HepG2 (cell line): ENCODE results near the gene CRLF1. TPM values are rescaled to one million over a fixed set of nuclear protein-coding genes. Genes with fewer than 3 reads are reported as not detected.

Experiments
- DMAP1 ChIP-seq: IDR thresholded peaks from 2 replicates; pipeline ENCODE4 v1.6.1; 2016
- DR1 ChIP-seq: sonication (generic); formaldehyde crosslinking; IDR thresholded peaks from 2 replicates; pipeline ENCODE4 v1.8.0; 2021; ENCODE audit warnings: mild to moderate bottlenecking, missing genetic modification reagents, inconsistent platforms
- FOXM1 ChIP-seq: sonication (generic); formaldehyde crosslinking; IDR thresholded peaks from 2 replicates; pipeline ENCODE4 v1.5.0; 2020; ENCODE audit warnings: missing genetic modification reagents
- GATA4 ChIP-seq: sonication (generic); IDR thresholded peaks from 2 replicates; pipeline ENCODE4 v1.6.1; 2016; ENCODE audit warnings: antibody characterized with exemption, low read depth, borderline replicate concordance
- ISX ChIP-seq: sonication (generic); formaldehyde crosslinking; conservative IDR thresholded peaks from 2 replicates; pipeline ENCODE4 v1.5.0; 2020; ENCODE audit warnings: missing genetic modification reagents
- MIER2 ChIP-seq: IDR thresholded peaks from 2 replicates; pipeline ENCODE4 v1.6.1; 2016; ENCODE audit warnings: missing biosample characterization, missing genetic modification reagents
- NCOA1 ChIP-seq: sonication (generic); formaldehyde crosslinking; IDR thresholded peaks from 2 replicates; pipeline ENCODE4 v1.9.0; 2021; ENCODE audit warnings: missing genetic modification reagents
- NR2F2 ChIP-seq: IDR thresholded peaks from 2 replicates; pipeline ENCODE4 v1.6.1; 2012; ENCODE audit warnings: low read depth, inconsistent platforms, borderline replicate concordance
- PATZ1 ChIP-seq: sonication (generic); formaldehyde crosslinking; IDR thresholded peaks from 2 replicates; pipeline ENCODE4 v1.4.0; 2020; ENCODE audit warnings: missing genetic modification reagents
- SAP130 ChIP-seq: IDR thresholded peaks from 2 replicates; pipeline ENCODE4 v1.6.1; 2016; ENCODE audit warnings: low read depth
- SMAD1 ChIP-seq: sonication (generic); formaldehyde crosslinking; IDR thresholded peaks from 2 replicates; pipeline ENCODE4 v1.4.0; 2020; ENCODE audit warnings: missing genetic modification reagents, low read depth, mild to moderate bottlenecking, borderline replicate concordance
- XRCC5 ChIP-seq: fragments of 200-400 bp; formaldehyde crosslinking; optimal IDR thresholded peaks from 2 replicates; pipeline ENCODE3; 2017; ENCODE audit warnings: mild to moderate bottlenecking, low read length
- ZFP1 ChIP-seq: IDR thresholded peaks from 2 replicates; pipeline ENCODE4 v1.6.1; 2016
- ZNF382 ChIP-seq: sonication (generic); formaldehyde crosslinking; IDR thresholded peaks from 2 replicates; pipeline ENCODE4 v1.5.0; 2020; ENCODE audit warnings: missing genetic modification reagents, mild to moderate bottlenecking, borderline replicate concordance
- ZNF432 ChIP-seq: sonication (generic); formaldehyde crosslinking; IDR thresholded peaks from 2 replicates; pipeline ENCODE4 v1.5.0; 2020; ENCODE audit warnings: missing genetic modification reagents, mild to moderate bottlenecking, borderline replicate concordance
- ZNF563 ChIP-seq: sonication (generic); formaldehyde crosslinking; IDR thresholded peaks from 2 replicates; pipeline ENCODE4 v1.8.0; 2022; ENCODE audit warnings: mild to moderate bottlenecking, moderate library complexity, missing genetic modification reagents
- ZNF577 ChIP-seq: sonication (generic); formaldehyde crosslinking; IDR thresholded peaks from 2 replicates; pipeline ENCODE4 v1.4.0; 2020; ENCODE audit warnings: mild to moderate bottlenecking, low read depth, missing genetic modification reagents, borderline replicate concordance
- ZNF614 ChIP-seq: IDR thresholded peaks from 2 replicates; pipeline ENCODE4 v1.6.1; 2018; ENCODE audit warnings: missing biosample characterization, missing genetic modification reagents, inconsistent platforms, borderline replicate concordance
- ZNF782 ChIP-seq: sonication (generic); formaldehyde crosslinking; IDR thresholded peaks from 2 replicates; pipeline ENCODE4 v1.4.0; 2020; ENCODE audit warnings: missing genetic modification reagents, mild to moderate bottlenecking, borderline replicate concordance
- ZNF790 ChIP-seq: sonication (generic); formaldehyde crosslinking; IDR thresholded peaks from 2 replicates; pipeline ENCODE4 v1.8.0; 2022; ENCODE audit warnings: missing genetic modification reagents, mild to moderate bottlenecking, borderline replicate concordance
- polyA plus RNA-seq, 8 experiments: library from polyadenylated mRNA; depleted of rRNA in 3 of 8; stranded (reverse) in 7 of 8; unstranded in 1 of 8; fragments of >200 nt; fragmentation: Illumina TruSeq in 4 of 8; extraction: Trizol in 4 of 8; gene quantifications; 2 replicates each; pipeline versions ENCODE4 v1.2.1 to v1.2.3, GENCODE V29; 2011 to 2016; ENCODE audit warnings: low read depth in 4 of 8, missing spikeins in 1 of 8, mixed read lengths in 1 of 8; ENCODE audit not compliant: insufficient read depth in 1 of 8
- total RNA-seq, 5 experiments: library from RNA; depleted of rRNA; stranded (reverse); fragments of >200 nt; fragmentation: Illumina TruSeq; extraction: Trizol; gene quantifications; 2 replicates each; pipeline ENCODE4 v1.2.3, GENCODE V29; 2016; ENCODE audit warnings: low read depth in 1 of 5
- TF ChIP-seq, protein P1 (sequence below): sonication (generic); formaldehyde crosslinking; IDR thresholded peaks from 2 replicates; pipeline ENCODE4 v1.8.1; 2023; ENCODE audit warnings: mild to moderate bottlenecking, inconsistent platforms, moderate library complexity, missing genetic modification reagents, borderline replicate concordance
- TF ChIP-seq, protein P2 (sequence below): sonication (generic); formaldehyde crosslinking; IDR thresholded peaks from 2 replicates; pipeline ENCODE4 v1.4.0; 2020; ENCODE audit warnings: low read depth, mild to moderate bottlenecking, missing genetic modification reagents
- TF ChIP-seq, protein P3 (sequence below): IDR thresholded peaks from 2 replicates; pipeline ENCODE4 v1.6.1; 2016; ENCODE audit warnings: mild to moderate bottlenecking, missing biosample characterization, missing genetic modification reagents
- TF ChIP-seq, protein P4 (sequence below): sonication (generic); formaldehyde crosslinking; IDR thresholded peaks from 2 replicates; pipeline ENCODE4 v1.5.0; 2020; ENCODE audit warnings: mild to moderate bottlenecking, missing genetic modification reagents, moderate library complexity

Gene CRLF1
- total and polyA plus RNA-seq, 2 of the 13 experiments (the other 11 are each of a cell fraction or from before 2014, with no cell fraction given) = 217 to 296 TPM

DNA sequence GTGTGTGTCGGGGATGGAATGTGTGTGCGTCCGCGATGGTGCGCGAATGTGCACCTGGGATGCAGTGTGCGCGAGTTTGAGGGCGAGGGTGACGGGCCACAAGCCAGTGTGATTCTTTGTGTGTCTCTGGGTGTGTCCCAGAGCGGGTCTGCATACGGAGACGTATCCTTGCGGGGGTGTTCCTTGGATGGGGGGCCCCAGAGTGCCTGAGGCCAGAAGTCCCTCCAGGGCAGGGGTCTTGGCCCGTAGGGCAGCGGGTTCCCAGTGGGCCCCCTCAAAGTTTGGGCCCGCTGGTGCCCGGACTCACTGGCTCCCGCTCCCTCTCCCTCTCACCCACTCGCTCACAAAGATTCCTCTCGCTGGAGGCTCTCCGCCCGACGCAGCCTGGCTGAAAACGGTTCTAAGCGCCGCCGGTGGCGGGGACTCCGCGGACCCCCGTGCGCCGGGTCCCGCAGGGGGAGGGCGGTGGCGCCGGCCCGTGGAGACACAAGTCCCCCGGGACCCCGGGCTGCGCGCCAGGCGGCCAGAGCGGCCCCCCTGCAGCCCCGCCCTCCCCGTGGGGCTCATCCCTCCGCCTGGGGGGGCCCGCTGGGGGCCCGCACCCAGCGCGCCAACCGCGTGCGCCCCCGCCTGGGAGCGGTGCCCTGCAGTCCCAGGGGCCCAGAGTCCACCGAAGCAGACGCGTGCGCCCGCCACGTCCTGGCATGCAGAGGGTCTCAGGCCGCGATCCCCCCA, 886 bp downstream of the CRLF1 start (continued):
- TF ChIP-seq DMAP1 (CRISPR knock-in tag) = 0 out of 2 replicates have a peak, but pooled peaks have one; percentile 29
- TF ChIP-seq SAP130 (CRISPR knock-in tag) = peak; percentile 60
- no peak for TF ChIP-seq ZNF782 (CRISPR knock-in tag)
- TF ChIP-seq MIER2 (CRISPR knock-in tag) = no peak
- TF ChIP-seq ZNF382 (CRISPR knock-in tag) = no peak
- peak; percentile 78; the same call in 1 of the 2 replicates for TF ChIP-seq ZNF563 (CRISPR knock-in tag)
- no peak for TF ChIP-seq ZFP1
- TF ChIP-seq, protein P1, sequence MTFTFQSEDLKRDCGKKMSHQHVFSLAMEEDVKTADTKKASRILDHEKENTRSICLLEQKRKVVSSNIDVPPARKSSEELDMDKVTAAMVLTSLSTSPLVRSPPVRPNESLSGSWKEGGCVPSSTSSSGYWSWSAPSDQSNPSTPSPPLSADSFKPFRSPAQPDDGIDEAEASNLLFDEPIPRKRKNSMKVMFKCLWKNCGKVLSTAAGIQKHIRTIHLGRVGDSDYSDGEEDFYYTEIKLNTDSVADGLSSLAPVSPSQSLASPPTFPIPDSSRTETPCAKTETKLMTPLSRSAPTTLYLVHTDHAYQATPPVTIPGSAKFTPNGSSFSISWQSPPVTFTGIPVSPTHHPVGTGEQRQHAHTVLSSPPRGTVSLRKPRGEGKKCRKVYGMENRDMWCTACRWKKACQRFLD = no peak
- TF ChIP-seq, protein P2, sequence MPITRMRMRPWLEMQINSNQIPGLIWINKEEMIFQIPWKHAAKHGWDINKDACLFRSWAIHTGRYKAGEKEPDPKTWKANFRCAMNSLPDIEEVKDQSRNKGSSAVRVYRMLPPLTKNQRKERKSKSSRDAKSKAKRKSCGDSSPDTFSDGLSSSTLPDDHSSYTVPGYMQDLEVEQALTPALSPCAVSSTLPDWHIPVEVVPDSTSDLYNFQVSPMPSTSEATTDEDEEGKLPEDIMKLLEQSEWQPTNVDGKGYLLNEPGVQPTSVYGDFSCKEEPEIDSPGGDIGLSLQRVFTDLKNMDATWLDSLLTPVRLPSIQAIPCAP (CRISPR knock-in tag) = no peak
- TF ChIP-seq ZNF790 (CRISPR knock-in tag) = no peak; the same call in 1 of the 2 replicates
- no peak for TF ChIP-seq DR1 (CRISPR knock-in tag)
- no peak for TF ChIP-seq ISX (CRISPR knock-in tag)
- TF ChIP-seq ZNF432 = no peak
- TF ChIP-seq ZNF577 = no peak
- peak; percentile 99 for TF ChIP-seq PATZ1 (CRISPR knock-in tag)
- TF ChIP-seq, protein P3, sequence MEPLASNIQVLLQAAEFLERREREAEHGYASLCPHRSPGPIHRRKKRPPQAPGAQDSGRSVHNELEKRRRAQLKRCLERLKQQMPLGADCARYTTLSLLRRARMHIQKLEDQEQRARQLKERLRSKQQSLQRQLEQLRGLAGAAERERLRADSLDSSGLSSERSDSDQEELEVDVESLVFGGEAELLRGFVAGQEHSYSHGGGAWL (CRISPR knock-in tag) = no peak
- TF ChIP-seq SMAD1 (CRISPR knock-in tag) = no peak
- TF ChIP-seq XRCC5 = no peak
- no peak for TF ChIP-seq GATA4
- TF ChIP-seq ZNF614 (CRISPR knock-in tag) = no peak
- TF ChIP-seq NR2F2 = no peak
- TF ChIP-seq NCOA1 = no peak
- TF ChIP-seq, protein P4, sequence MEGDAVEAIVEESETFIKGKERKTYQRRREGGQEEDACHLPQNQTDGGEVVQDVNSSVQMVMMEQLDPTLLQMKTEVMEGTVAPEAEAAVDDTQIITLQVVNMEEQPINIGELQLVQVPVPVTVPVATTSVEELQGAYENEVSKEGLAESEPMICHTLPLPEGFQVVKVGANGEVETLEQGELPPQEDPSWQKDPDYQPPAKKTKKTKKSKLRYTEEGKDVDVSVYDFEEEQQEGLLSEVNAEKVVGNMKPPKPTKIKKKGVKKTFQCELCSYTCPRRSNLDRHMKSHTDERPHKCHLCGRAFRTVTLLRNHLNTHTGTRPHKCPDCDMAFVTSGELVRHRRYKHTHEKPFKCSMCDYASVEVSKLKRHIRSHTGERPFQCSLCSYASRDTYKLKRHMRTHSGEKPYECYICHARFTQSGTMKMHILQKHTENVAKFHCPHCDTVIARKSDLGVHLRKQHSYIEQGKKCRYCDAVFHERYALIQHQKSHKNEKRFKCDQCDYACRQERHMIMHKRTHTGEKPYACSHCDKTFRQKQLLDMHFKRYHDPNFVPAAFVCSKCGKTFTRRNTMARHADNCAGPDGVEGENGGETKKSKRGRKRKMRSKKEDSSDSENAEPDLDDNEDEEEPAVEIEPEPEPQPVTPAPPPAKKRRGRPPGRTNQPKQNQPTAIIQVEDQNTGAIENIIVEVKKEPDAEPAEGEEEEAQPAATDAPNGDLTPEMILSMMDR (CRISPR knock-in tag) = peak; percentile 56
- TF ChIP-seq FOXM1 (CRISPR knock-in tag) = no peak
